Stimulated activated CD4-positive, alpha-beta T cell treated with anti-CD3 and anti-CD28 coated beads, TNF-alpha, amount 100 ng/mL, for 48 hours (primary cell): ENCODE measurements around the gene LYPD6B.

Experiments used
- DNase-seq, 3 donors: peaks; one replicate each; pipeline ENCODE4 v3.0.0-alpha.2; 2020; ENCODE audit warnings: low read depth in 3 of 3

The LYPD6B gene

DNA sequence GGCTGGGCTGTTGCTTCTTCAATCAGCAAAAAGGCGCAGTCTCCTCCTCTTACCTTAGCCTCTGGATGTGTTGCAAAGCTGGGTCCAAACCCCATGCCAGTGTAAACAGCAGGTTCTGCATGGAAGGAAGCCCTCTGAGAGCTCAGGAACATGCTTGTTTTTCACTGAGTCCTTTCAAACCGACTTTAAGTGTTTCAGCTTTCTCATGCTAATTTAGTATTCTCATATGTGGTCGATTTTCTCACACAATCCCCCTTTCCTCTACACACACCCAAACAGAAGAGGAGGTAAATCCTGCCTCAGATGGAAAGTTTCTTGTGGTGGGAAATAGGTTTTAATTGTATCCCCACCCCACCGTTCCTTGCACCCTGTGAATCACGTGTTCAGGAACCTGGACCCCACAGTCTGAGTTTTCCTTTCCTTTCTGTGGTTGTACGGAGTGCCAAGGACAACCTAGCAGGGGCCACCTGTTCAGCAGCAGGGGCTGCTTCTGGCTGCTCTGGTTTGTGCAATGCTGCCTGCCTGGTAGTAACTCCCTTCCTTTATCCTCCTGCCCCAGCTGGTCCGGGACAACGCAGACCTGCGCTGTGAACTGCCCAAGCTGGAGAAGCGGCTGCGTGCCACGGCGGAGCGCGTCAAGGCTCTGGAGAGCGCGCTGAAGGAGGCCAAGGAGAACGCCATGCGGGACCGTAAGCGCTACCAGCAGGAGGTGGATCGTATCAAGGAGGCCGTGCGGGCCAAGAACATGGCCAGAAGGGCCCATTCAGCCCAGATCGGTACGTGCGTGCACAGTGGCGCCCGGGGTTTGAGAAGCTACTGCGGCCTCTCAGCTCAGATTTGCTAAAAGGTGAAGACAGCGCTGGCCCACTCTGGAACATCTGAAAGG is 28.7 kb upstream of the LYPD6B start:
- no peak for DNase-seq

DNA sequence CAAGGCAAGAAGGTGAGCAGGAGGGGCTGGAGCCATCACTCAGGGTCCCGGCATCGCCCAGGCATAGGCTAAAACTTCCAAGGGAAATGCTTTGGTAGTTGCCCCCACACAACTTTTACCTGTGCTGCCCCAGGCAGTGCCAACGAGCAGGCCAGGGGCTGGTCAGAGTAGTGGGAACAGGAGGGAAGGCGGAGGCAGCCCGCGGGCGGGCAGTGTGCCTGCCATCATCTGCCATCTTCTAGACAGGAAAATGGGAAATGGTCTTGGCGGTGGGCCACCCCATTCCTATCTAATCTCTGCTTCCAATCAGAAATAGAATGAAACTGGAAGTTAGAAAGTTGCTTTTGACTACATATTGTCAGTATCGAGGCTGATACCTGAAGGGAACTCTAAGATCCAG is 26.0 kb upstream of the LYPD6B start:
- no peak for DNase-seq

DNA sequence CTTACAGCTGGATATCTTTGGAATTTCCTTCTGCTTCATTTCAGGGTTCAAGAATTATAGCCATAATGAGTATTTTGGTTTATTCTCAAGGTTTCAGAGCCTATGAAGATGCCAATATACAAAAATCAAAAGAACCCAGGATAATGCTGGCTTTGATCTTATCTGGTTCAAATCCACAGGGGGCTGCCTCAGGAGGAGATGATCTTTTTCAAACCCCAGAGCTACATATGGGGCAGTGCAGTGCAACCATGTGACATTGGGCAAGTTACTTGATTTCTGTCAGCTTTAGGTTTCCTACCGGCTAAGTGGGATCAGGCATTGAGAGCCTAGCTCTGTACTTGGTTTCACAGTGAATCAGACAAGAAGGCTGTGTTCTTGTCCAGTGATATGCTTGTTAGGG is 23.0 kb upstream of the LYPD6B start:
- DNase-seq, result no peak

DNA sequence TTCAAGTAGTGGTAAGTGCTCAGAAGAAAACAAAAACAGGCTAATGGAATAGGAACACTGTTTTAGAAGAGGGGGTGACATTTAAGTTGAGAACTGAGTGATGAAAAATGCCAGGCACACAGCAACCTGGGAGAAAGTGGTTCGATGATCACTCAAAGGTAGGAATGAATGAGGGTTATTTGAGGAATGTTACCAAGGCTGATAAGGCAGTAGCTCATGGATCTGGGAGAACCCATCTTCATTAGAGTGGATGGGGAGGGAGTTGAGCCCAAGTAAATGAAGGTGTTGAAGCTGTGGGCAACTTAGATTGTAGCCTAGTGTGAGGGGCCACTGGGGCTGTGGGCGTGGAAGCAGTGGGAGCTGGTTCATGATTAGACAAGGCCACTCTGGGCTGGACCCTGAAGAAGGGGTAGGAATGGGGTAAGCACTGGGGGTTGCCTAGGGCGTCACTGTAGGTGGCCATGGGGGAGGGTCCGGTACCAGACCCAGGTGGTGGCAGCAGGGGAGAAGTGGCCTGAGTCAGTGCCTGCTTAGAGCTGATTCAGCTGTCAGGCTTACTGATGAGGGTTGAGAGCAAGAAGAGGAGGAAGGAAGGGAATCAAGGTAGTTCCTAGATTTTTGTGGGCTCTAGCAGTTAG is 22.5 kb upstream of the LYPD6B start:
- DNase-seq, result no peak

DNA sequence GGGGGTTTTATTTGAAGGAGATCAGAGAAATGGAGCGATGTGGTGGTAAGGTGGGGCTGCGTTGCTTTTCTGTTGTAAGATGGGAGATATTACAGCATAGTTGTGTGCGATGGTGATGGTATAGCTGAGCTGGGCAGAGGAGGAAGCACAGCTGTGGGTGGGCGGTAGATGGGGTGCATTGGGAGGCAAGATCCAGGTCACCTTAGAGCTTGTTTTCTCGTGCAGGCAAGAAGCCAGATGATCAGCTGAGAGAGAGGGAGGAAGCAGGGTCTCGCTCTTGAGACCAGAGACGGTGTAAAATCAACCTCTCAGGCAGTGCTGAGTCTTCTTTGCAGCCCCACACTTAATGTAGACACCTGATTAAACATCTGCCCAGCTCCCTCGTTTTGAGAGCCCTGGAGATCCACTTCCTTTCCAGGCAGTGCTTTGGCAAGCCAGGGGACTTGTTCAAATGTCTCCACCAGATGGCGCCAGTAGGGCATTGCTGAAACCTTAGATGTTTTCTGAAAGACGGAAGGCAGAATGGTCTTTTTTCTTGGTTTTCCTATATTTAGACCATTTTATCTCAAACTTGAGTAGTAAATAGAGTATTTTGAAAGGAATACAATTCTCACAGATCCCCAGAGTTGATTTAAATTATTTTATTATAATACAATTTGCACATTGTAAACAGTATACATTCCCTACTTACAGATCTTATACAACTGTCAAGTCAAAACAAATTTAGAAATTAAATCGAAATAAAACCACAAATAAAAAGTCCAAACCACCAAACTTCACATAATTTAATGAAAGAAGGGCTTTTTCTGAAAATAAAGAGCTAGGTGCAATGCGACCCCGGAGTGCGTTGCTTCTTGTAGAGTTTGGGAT is 21.1 kb upstream of the LYPD6B start:
- DNase-seq, result peak; percentile 48 to 70 (median 60)

DNA sequence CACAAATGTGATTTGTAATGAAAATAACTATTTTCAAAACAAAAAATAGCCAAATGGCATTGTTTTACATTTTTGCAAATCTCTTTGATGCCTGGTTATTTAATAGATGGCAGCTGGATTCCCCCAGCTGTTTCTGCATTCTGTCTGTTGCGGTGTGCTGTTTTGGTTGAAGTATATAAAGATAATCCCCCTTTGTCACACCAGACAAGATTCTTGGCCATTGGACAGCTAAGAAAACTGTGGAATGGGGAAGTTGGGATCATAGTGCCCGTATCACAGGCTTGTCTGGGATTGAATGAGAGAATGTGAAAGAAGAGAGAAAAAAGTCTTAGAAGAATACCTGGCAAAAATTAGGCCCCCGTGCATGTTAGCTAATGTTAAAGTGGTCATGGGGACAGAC is 19.5 kb upstream of the LYPD6B start:
- no peak for DNase-seq

DNA sequence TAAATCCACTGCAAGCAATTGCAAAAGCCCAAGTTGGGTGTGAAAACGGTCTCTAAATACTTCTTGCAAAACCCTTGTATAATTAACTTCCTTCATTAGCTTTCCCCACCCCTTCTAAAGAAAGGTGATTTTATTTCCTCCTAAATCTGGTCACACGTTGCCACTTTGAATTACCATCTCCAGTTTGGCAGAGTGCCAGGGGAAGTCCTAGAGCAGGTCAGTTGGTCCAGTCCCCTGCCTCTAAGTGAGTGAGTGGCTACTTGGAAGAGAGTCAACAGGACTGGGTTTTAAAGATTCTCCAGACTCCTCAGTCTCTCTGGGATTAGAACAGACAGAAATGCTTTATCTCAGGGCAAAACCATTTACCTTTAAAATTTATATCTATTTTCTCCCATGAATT is 18.7 kb upstream of the LYPD6B start:
- DNase-seq, result no peak

DNA sequence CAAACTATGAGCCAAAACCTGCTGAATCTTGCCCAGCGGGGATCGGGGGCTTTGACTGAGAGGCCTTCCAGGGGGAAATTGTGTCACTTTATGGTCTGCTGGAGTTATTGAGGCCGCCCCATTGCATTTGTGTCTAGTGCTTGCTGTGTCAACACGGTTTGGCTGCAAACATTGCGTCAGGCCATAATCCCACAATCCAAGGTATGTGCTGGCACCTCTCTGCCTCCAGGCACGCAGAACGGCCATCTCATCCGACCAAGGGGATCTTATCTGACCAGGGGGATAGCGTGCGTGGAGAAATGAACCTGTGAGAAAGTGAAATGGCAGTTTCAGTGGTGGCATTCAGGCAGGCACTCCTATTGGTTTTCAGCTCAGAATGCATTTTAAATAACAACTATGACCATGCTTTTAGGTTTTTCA is 18.1 kb upstream of the LYPD6B start:
- DNase-seq, result no peak

DNA sequence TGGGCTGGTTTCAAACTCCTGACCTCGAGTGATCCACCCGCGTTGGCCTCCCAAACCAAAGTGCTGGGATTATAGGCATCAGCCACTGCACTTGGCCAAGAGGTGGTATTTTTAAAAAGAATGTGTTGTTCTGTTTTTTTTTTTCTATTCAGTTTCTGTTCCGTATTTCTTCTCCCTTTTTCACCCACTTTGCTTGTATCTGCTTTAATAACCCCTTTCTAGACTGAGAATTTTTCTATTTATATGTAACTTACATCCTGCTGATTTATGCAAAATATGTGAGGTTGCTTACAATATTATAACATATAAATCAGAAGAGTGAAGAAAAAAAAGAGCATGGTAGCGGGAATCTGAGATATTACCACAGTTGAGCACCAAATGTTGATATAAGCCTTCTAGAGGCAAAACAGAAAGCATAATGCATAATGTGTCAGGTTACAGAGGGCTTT is 17.2 kb upstream of the LYPD6B start:
- no peak for DNase-seq

DNA sequence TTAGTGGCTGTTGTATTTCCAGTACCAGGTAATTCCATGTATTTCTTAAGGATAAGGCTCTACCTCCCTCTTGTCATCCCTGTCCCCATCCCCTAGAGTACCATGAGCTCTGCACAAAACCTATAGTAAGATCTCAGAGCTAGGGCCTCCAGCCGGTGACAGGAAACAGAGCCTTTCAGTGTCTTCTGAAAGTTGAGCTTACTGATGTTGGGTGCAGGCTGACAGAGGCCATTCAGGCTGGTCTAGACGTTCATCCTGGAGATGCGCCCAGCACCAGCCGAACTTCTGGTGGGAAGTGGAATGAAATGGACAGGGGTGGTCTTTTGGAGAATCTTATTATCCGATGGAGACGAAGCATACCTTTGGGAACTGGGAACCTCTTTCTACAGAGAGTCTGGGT is 16.7 kb upstream of the LYPD6B start:
- DNase-seq, result no peak

DNA sequence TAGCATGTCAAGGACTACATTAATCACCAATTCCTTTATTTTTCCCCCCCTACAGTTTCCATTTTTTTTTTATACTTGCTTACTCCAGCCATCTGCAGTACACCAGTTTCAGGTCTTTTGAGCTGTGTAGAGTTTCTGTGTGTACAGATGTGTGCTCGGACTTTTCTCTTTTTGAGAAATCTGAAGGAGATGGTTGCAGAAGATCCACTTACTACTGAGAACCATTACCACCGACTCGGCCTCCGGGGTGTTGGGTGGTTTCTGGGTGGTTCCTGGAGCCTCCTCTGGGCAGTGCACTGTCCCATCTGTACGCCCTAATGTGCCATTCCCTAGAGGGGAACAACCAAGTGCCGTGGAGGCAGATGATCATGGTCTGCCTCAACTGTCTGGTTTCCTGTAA is 15.4 kb upstream of the LYPD6B start:
- no peak for DNase-seq

DNA sequence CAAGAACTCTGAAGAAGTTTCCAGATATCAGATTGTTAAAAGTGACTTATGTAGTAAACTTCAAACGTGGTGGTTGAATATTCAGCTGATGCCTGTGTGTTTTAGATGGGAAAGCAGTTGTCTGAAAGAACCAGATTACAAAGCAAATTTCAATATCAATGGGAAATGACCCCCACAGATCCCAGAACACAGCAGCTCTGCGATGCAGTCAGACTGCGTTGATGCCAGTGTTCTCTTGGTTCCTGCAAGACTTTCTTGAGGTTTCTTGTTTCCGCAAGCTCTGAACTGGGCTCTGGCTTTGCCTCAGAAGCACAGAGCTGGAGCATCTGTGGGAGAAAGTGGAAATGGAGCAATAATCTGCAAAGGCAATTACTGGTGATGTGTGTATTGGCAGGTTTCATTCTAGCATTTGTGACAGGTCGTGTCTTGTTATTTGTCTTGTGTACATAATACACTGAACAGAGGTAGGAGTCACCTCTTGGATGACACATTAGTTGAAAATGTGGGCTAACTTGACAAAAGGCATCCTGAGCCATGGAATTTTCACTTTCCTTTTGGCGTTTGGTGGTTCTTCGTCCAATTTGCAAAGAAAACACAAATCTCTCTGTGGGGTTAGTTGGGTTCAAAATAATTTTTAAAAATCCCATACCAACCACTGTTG is 10.8 kb upstream of the LYPD6B start:
- DNase-seq, result no peak

DNA sequence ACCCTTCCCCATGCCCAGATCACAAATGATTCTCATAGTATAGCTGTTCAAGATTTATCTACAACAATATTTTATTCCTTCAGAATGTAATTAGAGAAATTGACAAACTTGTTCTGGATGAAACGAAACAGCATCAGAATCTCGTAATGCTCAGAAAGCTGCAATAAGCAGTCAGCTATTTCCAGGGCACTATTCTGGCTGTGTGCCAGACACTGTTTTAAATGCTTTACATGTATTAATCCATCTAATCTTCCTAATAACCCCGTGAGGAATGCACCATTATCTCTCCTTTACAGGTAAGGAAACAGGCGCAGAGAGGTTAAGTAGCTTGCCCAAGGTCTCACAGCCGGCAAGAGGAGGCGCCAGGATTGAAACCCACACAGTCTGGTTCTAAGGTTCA is 10.1 kb upstream of the LYPD6B start:
- no peak for DNase-seq

DNA sequence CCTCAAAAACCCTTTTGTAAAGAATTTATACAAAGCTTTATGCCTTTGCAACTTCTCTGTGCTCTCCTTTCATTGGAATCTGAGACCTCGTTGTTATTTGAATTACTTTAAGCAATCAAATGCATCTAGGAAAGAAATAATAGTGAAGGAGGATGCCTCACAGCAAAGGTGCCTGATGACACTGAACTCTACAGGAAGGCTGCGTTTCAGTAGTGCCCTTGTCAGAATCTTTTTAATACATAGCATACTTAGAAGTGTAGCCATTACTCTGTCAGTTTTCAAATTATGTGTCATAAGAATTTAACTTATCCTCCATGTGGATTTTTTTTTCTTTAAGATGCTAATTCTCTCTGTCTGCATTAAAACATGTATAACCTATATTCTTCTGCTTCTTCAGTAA is 9.6 kb upstream of the LYPD6B start:
- no peak for DNase-seq

DNA sequence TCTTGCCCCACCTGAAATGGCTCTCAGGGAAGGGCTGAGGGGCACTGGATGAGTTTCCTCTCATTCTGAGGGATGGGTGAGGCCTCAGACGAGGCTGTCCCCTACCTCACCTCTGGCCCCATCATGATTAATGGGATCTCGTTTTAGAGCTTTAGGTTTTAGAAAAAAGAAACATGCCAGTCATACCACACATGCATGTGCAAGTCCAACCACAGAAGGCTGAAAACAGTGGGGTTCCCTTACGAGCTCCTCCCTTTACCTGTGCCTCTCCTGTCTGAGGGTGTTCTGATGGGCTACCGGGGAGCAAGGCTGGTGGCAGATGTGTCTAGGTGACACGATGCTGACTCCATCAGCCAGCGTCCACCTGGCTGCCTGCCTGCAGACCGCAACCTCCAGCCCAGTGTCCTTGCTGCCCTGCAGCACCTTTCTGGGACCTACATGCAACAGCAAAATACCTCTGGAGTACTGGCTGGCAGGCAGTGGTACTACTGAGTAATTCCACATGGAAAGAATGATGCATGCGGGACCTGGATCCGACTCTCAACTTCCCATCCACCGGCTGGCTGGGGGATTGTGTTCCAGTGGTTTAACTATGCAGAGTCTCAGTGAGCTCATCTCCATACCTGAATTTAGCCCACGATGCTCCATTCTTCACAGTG is 9.1 kb upstream of the LYPD6B start:
- no peak for DNase-seq

DNA sequence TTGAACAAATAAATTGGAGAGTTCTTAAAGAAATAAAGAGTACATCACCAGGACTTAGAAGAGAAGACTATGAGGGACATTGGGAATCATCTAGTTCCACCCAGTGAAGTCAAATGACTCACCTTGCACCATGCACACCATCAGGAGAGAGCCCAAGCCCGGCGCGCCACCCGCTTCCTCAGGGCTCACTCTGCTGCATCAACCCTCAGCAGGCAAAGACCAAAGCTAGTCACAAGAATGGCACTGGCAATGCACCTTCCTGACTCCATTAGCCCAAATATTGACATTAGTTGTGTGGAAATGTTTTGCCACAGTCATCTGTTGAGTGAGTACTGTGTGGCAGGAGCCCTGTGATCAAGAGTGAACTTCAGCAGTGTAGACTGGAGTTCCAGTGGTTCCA is 7.1 kb upstream of the LYPD6B start:
- no peak for DNase-seq

DNA sequence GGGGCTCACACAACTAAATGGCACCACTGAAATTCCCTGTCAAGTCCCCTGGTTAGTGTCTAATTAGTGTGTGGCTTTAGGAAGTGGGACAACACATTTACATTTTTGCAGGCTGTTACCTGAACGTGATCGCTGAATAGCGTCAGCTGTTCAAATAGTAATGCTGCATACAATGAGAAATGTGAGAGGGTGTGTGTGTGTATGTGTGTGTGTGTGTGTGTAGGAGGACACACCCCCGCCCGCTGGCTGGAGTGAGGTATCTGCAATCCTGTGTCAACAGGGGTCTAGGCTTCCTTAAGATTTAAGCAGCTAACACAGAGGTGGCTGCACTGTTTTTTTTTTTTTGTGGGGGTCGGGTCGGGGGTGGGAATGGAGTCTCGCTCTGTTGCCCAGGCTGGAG is 4.8 kb upstream of the LYPD6B start:
- DNase-seq, result no peak

DNA sequence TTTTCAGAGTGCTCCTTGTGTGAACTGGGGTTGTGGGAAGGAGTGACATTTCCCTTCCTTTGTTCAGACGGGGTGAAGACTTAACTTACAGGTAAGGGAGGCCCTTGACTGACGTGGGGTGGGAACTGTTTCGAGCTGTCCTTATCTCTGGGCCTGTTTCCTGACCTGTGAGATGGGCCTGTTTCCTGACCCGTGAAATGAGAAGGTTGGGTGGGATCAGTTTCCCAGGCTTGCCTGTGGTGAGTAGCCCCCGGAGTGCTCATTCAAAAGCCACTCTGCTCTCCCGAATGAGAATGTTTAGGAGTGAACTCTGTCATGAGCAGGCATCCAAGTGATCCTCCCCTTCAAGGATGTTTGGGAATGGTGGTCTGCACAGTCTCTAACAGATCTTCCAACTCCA is 4.1 kb upstream of the LYPD6B start:
- no peak for DNase-seq

DNA sequence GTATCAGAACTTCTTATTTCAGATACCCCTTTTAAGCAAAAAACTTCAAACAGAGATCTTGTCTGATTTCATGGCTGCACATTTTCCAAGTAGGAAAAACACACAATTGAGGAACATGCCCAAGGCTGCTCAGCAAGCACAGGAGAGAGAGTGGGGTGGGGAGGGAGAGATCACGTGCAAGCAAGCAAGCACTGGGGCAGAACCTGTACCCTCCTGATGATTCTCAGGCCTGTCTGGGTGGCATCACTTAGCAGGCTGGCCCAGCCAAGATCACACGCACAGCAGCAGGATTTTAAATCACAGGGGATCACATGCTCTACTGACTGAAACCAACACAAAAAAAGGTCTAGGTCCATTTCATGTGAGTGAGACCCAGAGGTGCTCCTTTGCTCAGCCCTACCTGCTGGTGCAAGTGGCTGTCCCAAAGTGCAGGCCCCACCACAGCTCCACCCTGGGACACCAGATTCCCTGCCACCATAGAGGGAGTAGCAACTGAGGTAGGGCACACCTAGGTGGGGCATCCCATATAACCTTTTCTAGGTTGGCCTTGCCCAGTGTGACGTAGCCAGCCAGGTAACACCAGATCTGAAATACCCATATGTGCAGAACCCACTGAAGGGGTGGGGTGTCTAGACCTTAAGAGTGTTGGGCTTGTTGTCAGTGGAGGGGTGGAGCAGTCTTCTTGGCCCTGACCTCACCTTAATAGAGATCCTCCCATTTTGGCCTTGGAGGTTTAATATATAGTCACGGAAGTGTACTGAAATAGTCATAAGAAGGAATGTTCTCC is 1.8 kb upstream of the LYPD6B start:
- DNase-seq, result no peak

DNA sequence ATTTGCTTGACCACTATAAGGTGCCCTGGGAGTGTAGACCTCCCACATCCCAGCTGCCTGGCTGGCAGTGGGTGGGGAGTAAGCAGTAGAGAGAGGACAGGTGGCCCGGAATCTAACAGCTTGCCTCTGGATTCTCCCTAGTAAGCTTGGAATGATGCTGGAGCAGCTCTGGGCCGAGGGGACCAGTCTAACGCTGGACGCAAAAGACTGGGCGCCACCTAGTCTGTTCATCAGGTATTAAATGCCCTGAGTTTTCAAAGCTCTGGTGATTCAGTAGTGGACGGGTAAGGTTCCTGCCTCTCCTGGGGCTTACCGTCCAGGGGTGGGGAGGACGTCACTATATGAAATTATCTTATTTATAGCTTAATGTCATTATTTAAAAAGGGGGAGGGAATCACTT is 648 bp upstream of the LYPD6B start:
- no peak for DNase-seq
